Inferior parietal cortex (tissue), 1 donor: ENCODE results near the gene RGS18.
"Not testable (repeated sequence)": the region's sequence is repeated elsewhere in the genome, so short reads cannot be mapped to it uniquely, and the experiment has no call there.

Source experiments
- DNase-seq: peaks from one replicate; pipeline ENCODE4 v3.0.0-alpha.2; 2016; ENCODE audit errors: extremely low spot score

RGS18 gene

DNA sequence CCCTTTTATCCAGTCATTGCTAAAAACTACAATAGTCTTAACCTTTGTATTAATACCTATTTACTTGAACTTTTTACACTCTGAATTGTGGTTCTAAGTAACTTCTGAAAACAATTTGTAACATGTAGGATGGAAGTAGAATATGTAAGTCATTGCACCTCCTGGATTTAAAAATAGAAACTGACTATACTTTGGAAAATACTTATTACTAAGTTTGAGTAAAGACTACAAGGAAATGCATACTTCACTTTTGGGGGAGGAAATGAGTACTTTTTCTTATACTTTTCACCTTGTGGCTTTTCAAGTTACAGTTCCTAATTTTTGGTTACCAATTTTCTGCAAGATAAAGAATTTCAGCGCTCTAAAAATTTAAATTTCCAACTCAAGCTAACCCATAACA lies 8.7 kb downstream of the RGS18 start:
- DNase-seq, result no peak

GRCh38 chr1:192167911-192168700 lies 9.8 kb downstream of the RGS18 start:
- peak; percentile 50 for DNase-seq

- no peak for DNase-seq
Measured at GRCh38 chr1:192168964-192169363, 10.7 kb downstream of the RGS18 start.

GRCh38 chr1:192170196-192170984 lies 12.1 kb downstream of the RGS18 start:
- no peak for DNase-seq

GRCh38 chr1:192171123-192171522 lies 12.9 kb downstream of the RGS18 start:
- no peak for DNase-seq

GRCh38 chr1:192175971-192176370 lies 17.7 kb downstream of the RGS18 start:
- DNase-seq, result no peak

GRCh38 chr1:192183788-192184187 lies 25.5 kb downstream of the RGS18 start:
- no peak for DNase-seq

DNA sequence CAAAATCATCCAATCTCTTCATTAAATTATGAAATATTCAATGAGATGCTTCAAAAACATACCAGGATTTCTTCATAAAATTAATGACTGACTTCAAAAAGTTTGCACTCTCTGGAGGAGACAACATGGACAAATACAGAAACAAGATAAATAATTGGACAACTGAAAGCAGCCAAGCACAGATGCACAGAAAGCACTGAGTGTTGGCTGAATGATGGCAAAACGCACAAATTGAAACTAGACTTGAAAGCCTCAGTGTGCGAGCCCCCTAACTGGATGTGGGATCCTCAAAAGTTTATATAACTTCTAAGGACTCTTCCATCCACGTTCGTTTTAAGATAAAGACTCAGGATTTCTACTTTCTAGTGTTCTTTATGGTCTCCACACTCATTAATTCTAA lies 27.9 kb downstream of the RGS18 start:
- no peak for DNase-seq

GRCh38 chr1:192190066-192190465 lies 31.8 kb downstream of the RGS18 start:
- DNase-seq, result no peak

GRCh38 chr1:192201303-192201702 lies 43.0 kb downstream of the RGS18 start:
- DNase-seq, result no peak

- no peak for DNase-seq
Measured at GRCh38 chr1:192224396-192224795, 66.1 kb downstream of the RGS18 start.

- no peak for DNase-seq
Measured at GRCh38 chr1:192224846-192225245, 66.6 kb downstream of the RGS18 start.

DNA sequence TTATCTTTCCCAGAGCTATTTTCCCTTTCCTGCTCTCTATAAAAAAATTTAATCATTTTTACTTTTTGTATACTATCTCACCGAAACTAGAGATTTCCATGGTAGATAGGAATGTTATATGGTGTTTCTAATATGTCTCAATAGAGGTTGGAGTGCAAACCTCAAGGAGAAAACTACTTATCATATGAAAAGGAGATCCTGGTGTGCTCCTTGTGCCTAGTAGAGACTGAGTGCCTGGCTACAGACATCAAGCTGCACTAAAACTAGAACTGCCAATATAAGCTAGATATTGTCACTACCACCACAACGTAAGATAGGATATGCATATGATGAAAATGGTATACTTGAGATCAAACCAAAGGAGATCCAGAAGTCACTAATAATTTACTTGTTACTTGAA lies 67.0 kb downstream of the RGS18 start:
- no peak for DNase-seq

DNA sequence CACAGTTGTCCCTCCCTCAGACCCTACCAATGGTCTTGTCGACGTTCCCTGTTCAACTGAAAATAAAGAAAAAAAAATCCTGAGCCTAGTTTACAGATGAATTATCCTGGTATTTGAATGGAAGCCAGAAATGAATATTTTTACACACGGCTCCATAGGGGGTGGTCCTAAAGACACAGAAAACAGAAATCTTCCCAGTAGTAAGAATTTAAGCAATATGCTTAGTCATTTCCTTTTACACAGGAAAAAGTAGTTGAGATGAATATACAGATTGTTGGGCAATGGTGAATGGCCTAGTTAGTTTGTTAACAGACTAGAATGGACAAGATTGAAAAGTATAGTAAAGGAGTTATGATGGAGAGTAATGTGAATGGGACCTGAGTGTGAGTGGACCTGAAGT lies 67.4 kb downstream of the RGS18 start:
- DNase-seq, result no peak

DNA sequence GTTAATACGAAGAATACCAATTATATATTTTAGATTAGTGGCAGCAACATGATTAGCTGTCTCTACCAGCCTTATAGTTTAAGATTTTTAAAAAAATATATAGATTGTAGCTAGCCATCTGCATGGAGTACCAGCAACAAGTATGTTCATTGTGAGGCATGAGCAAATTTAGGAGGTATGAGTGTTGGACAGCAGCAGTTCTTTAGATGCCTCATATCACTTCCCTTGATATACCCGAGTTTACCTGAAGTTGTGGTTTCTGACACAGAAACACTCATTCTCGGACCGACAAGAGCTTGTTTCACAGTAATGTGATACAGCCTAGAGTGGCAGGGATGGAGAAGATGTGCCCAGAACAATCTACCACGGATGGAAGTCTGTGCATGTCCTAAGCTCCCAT lies 69.1 kb downstream of the RGS18 start:
- no peak for DNase-seq

DNA sequence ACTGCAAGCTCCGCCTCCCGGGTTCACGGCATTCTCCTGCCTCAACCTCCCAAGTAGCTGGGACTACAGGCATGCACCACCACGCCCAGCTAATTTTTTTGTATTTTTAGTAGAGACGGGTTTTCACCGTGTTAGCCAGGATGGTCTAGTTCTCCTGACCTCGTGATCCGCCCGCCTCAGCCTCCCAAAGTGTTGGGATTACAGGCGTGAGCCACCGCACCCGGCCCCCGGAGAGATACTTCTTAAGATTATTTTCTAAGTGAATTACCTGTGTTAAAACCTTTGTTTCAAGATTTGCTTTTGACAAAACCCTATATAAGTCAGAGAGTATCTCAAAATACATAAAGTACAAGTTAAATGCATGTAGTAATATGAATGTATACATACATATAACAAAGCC lies 69.7 kb downstream of the RGS18 start:
- DNase-seq, result not testable (repeated sequence)

DNA sequence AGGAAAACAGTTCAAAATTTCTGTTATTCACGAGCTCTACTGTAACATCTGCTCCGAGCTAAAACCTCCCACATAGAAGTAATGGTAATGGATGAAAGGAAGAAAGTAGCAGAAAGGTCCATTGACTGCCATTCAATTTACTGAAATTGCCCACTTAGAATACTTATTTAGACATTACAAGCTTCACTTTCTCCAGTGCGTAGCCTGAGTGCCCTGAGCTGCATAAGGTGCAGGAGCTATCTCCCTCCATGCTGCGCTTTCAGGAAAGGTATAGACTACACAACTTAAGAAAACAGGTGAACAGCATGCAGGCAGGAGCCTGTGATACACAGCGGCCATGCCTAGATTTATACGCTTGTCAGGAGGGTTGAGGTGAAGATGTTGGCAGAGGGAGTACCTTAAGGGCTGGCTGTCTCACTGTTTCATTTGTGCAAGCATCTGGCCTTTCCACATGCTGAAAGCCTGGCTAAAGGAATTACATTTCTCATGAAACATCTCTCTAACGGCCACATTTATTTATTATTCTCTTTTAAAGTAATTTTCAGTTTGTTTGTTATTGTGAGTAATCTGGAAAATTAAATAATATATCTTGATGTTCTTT lies 74.7 kb downstream of the RGS18 start:
- no peak for DNase-seq

DNA sequence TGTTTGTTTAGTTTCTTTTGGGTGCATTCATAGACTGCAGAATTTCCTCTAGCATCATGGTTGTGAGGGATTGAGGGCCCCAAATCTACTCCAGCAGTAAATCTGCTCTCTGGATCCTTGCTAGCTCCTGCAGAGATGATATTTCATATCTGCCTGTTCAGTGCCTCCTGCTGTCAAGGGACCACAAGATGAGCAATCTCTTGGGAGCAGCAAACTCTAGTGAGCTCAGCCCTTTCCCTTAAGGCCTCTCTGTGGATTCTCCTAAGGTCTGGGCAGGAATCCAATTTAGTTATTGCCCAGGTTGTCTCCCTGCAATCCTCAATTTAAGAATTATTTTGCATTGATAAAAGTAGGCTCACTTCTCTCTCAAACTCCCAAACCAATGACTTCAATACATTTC lies 76.9 kb downstream of the RGS18 start:
- no peak for DNase-seq
